ENCODE results near the gene UACA.

DNA sequence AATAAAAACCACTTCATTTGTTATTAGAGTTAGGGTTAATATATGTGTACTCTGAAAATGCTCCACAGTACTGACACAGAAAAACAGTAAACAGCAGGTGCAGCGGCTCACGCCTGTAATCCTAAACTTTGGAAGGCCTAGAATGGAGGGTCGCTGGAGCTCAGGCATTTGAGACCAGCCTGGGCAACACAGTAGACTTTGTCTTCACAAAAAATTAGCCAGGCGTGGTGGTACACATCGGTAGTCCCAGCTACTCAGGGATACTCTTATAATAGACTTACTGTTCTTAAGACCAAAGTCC lies 40.3 kb downstream of the UACA start:
- TF ChIP-seq, protein P1, sequence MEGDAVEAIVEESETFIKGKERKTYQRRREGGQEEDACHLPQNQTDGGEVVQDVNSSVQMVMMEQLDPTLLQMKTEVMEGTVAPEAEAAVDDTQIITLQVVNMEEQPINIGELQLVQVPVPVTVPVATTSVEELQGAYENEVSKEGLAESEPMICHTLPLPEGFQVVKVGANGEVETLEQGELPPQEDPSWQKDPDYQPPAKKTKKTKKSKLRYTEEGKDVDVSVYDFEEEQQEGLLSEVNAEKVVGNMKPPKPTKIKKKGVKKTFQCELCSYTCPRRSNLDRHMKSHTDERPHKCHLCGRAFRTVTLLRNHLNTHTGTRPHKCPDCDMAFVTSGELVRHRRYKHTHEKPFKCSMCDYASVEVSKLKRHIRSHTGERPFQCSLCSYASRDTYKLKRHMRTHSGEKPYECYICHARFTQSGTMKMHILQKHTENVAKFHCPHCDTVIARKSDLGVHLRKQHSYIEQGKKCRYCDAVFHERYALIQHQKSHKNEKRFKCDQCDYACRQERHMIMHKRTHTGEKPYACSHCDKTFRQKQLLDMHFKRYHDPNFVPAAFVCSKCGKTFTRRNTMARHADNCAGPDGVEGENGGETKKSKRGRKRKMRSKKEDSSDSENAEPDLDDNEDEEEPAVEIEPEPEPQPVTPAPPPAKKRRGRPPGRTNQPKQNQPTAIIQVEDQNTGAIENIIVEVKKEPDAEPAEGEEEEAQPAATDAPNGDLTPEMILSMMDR (IDR thresholded peaks at IDR 0.05), result no peak
- TF ChIP-seq FOXP1 (CRISPR knock-in tag; IDR thresholded peaks at IDR 0.05; ENCODE audit: borderline replicate concordance), result no peak
- no peak for TF ChIP-seq CREB1 (CRISPR knock-in tag; IDR thresholded peaks at IDR 0.05)
- TF ChIP-seq TP53 (CRISPR knock-in tag; IDR thresholded peaks at IDR 0.05), result no peak
- TF ChIP-seq, protein P2, sequence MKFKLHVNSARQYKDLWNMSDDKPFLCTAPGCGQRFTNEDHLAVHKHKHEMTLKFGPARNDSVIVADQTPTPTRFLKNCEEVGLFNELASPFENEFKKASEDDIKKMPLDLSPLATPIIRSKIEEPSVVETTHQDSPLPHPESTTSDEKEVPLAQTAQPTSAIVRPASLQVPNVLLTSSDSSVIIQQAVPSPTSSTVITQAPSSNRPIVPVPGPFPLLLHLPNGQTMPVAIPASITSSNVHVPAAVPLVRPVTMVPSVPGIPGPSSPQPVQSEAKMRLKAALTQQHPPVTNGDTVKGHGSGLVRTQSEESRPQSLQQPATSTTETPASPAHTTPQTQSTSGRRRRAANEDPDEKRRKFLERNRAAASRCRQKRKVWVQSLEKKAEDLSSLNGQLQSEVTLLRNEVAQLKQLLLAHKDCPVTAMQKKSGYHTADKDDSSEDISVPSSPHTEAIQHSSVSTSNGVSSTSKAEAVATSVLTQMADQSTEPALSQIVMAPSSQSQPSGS (CRISPR knock-in tag; IDR thresholded peaks at IDR 0.05; ENCODE audit: borderline replicate concordance, low read depth), result no peak
- no peak for TF ChIP-seq ZNF138 (CRISPR knock-in tag; conservative IDR thresholded peaks at IDR 0.05)
- TF ChIP-seq, protein P3, sequence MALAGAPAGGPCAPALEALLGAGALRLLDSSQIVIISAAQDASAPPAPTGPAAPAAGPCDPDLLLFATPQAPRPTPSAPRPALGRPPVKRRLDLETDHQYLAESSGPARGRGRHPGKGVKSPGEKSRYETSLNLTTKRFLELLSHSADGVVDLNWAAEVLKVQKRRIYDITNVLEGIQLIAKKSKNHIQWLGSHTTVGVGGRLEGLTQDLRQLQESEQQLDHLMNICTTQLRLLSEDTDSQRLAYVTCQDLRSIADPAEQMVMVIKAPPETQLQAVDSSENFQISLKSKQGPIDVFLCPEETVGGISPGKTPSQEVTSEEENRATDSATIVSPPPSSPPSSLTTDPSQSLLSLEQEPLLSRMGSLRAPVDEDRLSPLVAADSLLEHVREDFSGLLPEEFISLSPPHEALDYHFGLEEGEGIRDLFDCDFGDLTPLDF (CRISPR knock-in tag; IDR thresholded peaks at IDR 0.05), result no peak
- TF ChIP-seq, protein P4, sequence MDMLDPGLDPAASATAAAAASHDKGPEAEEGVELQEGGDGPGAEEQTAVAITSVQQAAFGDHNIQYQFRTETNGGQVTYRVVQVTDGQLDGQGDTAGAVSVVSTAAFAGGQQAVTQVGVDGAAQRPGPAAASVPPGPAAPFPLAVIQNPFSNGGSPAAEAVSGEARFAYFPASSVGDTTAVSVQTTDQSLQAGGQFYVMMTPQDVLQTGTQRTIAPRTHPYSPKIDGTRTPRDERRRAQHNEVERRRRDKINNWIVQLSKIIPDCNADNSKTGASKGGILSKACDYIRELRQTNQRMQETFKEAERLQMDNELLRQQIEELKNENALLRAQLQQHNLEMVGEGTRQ (CRISPR knock-in tag; IDR thresholded peaks at IDR 0.05), result no peak
- TF ChIP-seq SMAD4 (CRISPR knock-in tag; IDR thresholded peaks at IDR 0.05), result no peak
- TF ChIP-seq ZBTB21 (CRISPR knock-in tag; IDR thresholded peaks at IDR 0.05; ENCODE audit: borderline replicate concordance), result no peak
